ENCODE measurements around the gene OTUD1.

DNA sequence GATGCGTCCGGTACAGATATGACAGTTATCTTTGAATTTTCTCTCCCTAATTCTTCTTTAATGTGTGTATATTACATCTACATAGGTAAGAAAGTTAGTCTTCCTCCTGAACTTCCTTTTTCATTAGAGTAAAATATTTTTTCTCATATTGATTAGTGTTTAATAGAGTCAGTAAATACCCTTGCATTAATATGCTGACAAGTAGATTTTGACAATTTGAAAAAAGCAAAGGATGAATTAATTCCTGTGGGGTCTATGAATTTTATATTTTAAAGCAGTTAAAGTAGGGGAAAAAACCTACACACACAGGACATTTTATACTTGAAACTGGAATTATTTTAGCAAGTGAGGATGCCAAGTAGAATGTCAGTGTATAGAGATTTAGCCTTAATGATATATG is 9.4 kb downstream of the OTUD1 start:
- TF ChIP-seq CTCF (IDR thresholded peaks at IDR 0.05; ENCODE audit: low read depth, low read length) (no peak), POLR2A (IDR thresholded peaks at IDR 0.05; ENCODE audit: extremely low read depth, insufficient read length) (no peak)

Data from NB4 (cell line).